ENCODE measurements around the gene NBEA. TPM values are rescaled to one million over a fixed set of nuclear protein-coding genes. Genes with fewer than 3 reads are reported as not detected.
"Not testable (repeated sequence)": the region's sequence is repeated elsewhere in the genome, so short reads cannot be mapped to it uniquely, and the experiment has no call there.

NBEA gene
- polyA plus RNA-seq, 4 donors = 16.1 to 18.6 (median 17.2) TPM

GRCh38 chr13:35039012-35039411 is 96.9 kb downstream of the NBEA start:
- no peak for DNase-seq (ENCODE audit: low read depth in 4 of 4, low spot score in 3 of 4)

DNA sequence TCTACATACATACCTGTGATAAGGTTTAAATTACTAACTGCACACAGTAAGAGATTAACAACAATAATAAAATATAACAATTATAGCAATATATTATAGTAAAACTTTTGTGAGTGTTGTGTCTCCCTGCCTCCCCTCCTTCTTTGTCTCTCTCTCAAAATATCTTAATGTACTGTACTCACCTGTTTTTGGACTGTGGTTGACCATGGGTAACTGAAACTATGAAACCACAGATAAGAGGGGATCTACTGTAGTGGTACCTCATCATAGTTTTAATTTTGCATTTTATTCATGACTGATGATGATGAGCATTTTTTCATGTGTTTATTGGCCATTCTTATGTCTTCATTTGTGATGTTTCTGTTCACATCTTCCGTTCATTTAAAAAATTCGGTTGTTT is 104.5 kb downstream of the NBEA start:
- DNase-seq (ENCODE audit: low read depth in 4 of 4, low spot score in 3 of 4) = no peak

GRCh38 chr13:35055705-35056104 is 113.6 kb downstream of the NBEA start:
- no peak for DNase-seq (ENCODE audit: low read depth in 4 of 4, low spot score in 3 of 4)

GRCh38 chr13:35057858-35058257 is 115.8 kb downstream of the NBEA start:
- DNase-seq (ENCODE audit: low read depth in 4 of 4, low spot score in 3 of 4) = no peak

DNA sequence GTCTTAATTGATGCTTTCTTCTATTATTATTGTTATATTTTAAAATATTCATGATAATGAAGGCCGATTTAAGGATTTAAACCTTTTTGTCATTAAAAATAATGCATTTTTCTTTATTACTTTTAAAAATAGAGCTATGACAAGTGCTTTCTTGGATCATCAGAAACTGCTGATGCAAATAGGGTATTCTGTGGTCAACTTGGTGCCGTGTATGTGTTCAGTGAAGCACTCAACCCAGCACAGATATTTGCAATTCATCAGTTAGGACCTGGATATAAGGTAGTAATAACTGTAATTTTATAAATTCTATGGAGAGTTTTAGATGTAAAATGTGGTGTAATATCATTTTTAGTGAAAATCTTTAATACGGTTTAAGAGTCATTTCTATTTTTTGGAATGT is 116.5 kb downstream of the NBEA start:
- DNase-seq (ENCODE audit: low read depth in 4 of 4, low spot score in 3 of 4) = not testable (repeated sequence)

DNA sequence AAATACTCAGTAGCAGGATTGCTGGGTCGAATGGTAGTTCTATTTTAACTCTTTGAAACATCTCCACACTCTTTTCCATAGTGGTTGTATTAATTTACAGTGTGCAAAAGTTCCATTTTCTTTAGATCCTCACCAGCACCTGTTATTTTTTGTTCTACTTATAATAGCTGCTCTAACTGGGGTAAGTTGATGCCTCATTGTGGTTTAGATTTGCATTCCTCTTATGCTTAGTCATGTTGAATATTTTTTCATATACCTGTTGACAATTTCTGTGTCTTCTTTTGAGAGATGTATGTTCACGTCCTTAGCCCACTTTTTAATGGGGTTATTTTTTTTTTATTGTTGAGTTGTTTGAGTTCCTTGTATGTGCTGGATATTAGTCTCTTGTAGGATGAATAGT is 144.6 kb downstream of the NBEA start:
- DNase-seq (ENCODE audit: low read depth in 4 of 4, low spot score in 3 of 4) = no peak

DNA sequence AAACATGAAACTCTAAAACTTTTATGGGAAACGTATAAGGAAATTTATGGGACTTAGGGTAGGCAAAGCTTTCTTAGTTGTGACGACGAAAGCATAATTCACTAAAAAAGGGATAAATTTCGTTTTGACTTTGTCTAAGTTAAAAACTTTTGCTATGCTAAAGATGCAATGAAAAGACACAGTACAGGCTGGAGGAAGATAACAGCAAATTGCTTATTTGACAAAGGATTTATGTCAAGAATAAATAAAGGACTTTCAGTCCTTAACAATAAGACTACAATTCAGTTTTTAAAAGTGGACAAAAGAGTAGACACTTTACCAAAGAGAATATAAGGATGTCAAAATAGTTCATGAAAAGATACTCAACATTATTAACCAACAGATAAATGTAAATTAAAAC is 150.2 kb downstream of the NBEA start:
- DNase-seq (ENCODE audit: low read depth in 4 of 4, low spot score in 3 of 4) = no peak

DNA sequence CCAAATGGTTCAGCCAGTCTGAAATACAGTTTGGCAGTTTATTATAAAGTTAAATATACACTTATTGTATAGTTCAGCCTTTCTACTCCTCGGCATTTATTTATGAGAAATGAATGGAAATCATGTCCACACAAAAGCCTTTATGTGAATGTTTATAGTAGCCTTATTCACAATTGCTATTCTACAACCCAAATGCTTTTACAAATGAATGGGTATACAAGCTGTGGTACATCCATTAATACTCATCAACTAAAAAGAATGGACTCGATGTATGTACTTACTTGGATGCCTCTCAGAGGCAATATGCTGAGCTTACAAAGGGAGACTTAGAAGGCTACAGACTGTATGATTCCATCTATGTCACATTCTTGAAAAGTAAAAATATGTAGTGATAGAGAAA is 150.7 kb downstream of the NBEA start:
- no peak for DNase-seq (ENCODE audit: low read depth in 4 of 4, low spot score in 3 of 4)

DNA sequence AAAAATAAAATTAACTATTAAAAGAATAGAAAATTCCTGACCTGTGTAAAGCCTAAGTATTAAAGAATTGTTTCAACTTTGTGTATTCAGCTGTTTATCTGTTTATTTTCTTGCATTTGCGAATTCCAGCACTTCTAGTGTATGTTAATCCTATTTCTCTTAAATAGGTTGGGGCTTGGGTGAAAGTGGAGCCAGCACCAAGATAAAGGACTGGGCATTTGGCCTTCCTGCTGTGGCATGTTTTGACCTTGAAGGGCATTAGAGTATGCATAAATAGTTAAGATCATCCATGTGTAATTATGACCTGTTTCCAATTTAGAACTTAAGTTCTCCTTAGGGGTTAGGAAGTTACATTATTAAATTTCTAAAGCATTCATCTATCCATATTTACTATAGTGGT is 151.3 kb downstream of the NBEA start:
- DNase-seq (ENCODE audit: low read depth in 4 of 4, low spot score in 3 of 4) = no peak

DNA sequence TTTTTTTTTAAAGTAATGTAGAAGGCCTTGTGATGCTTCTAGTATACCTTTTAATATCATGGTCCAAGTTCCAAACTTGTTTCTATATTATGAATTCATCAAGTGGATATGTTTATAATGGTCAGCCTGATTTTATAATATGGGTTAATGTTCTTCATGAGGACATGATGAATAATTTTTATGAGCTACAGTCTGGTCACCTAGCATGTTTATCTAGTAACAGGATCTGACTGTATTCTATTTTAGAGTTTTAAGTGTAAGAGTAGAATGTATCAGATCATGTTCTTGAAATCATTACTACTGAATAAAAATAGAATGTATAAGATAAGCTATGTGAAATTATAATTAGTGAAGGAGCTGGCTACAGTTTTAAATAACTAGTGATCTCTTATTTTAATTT is 164.7 kb downstream of the NBEA start:
- DNase-seq (ENCODE audit: low read depth in 4 of 4, low spot score in 3 of 4) = not testable (repeated sequence)

DNA sequence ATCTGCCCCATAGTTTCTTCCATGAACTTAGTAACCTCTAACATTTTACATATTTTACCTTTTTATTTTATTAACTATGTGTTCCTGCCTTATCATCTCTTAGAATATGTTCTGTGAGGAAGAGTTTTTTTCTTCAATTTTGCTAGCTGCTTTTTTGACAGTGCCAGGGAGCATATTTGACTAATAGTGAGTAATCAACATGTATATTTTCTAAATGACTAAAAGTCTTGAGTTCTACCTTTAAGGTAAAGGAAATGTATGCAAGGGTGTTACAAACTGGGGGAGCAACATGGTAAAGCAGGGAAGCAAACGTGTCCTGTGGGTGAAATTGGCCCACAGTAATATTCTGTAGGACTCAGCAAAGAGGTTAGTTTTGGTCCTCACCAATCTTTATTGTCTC is 165.5 kb downstream of the NBEA start:
- no peak for DNase-seq (ENCODE audit: low read depth in 4 of 4, low spot score in 3 of 4)

DNA sequence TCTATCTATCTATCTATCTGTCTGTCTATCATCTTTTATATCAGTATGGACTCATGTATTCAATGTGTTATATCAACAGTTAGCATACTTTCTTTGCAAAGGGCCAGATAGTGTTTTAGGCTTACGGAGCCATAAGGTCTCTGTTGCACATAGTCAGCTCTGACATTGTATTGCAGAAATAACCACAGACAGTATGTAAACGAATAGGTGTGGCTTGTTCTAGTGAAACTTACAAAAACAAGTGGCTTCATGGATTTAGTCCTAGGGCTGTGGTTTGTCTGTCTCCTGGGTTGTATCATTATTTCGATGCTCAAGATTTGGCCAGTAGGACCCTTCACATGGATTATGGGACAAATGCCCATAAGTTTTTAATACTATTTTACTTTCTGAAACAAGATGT is 171.5 kb downstream of the NBEA start:
- not testable (repeated sequence) for DNase-seq (ENCODE audit: low read depth in 4 of 4, low spot score in 3 of 4)

GRCh38 chr13:35127466-35127865 is 185.4 kb downstream of the NBEA start:
- DNase-seq (ENCODE audit: low read depth in 4 of 4, low spot score in 3 of 4) = no peak

GRCh38 chr13:35129500-35129899 is 187.4 kb downstream of the NBEA start:
- no peak for DNase-seq (ENCODE audit: low read depth in 4 of 4, low spot score in 3 of 4)

- DNase-seq (ENCODE audit: low read depth in 4 of 4, low spot score in 3 of 4) = no peak
Measured at GRCh38 chr13:35131471-35131870, 189.4 kb downstream of the NBEA start.

DNA sequence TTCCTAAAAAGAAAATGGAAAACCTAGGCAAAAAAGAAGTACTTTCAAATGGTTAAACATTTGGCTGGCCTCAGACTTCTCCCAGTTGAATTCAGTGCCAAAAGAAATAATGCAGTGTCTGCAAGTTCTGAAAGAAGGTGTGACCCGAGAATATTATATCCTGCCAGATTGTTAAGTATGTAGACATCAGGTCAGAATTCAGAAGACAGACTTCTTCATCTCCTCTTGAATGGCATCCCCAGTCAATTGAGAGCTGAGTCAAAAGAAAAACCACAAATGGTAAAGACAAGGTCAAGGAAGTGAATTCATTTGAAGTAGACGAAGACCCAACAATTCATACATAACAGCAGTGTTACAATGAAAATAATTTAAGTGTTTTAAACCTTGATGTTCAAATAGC is 194.5 kb downstream of the NBEA start:
- DNase-seq (ENCODE audit: low read depth in 4 of 4, low spot score in 3 of 4) = no peak

GRCh38 chr13:35139591-35139990 is 197.5 kb downstream of the NBEA start:
- DNase-seq (ENCODE audit: low read depth in 4 of 4, low spot score in 3 of 4) = no peak

DNA sequence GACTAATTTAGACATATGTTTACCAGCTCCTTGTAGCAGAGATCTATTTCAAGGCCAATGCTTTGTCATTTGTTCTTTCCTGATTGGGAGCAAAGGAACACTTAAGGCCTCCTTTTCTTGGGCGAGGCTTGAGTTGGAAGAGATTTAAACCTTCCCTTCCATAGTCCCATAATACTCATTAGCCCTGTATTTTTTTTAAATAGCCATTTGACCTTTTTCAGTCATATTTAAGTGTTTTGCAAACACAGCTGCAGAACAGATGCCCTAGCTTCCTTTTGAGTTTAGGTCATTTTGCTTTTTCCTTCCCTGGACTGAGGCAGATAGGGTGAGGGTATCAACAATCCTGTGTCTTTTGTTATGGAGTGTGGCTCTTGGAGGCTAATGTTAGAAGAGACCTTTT is 198.3 kb downstream of the NBEA start:
- no peak for DNase-seq (ENCODE audit: low read depth in 4 of 4, low spot score in 3 of 4)

- DNase-seq (ENCODE audit: low read depth in 4 of 4, low spot score in 3 of 4) = no peak
Measured at GRCh38 chr13:35140831-35141230, 198.8 kb downstream of the NBEA start.

- no peak for DNase-seq (ENCODE audit: low read depth in 4 of 4, low spot score in 3 of 4)
Measured at GRCh38 chr13:35143123-35143522, 201.1 kb downstream of the NBEA start.

DNA sequence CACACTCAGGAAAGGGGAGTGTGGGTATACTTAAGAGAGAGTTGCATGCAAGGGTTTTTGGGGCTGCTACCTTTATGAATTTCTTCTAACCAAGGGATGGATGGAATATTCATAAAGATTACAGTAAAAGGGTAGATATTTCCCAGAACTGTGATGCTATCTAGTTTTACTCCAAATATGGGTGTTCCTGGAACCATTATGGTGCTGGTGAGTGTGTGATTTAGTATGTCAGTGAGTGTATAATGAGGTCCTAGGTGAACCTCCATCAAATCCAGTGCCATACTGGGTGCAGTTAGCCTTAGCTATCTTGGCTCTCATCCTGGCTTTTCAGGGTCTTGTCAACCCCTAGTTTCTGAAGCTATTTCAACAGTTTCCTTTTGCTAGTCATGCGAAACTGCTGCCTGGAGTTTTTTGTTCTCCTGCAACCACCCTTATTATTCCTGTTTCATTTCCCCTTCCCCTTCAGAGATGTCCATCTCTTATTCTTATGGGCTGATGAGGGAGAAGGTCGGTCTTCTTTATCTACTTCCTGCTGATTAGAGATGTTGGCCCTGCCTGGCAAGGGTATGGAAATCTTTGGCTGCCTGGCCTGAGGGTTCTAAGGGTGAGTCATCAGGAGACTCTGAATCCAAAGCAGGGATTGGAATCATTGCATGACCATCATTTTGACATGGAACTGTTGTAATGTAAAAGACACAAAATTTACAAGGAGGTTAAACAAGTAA is 202.3 kb downstream of the NBEA start:
- DNase-seq (ENCODE audit: low read depth in 4 of 4, low spot score in 3 of 4) = no peak

- DNase-seq (ENCODE audit: low read depth in 4 of 4, low spot score in 3 of 4) = no peak
Measured at GRCh38 chr13:35146686-35147085, 204.6 kb downstream of the NBEA start.

- peak; percentile 20 to 43 (median 36) for DNase-seq (ENCODE audit: low read depth in 4 of 4, low spot score in 3 of 4)
Measured at GRCh38 chr13:35157143-35157755, 215.2 kb downstream of the NBEA start.
